HG02840 (cell line): ENCODE results near the gene LRRC74A.

ENCODE experiments used
- ATAC-seq: cut with Tn5 transposase; IDR thresholded peaks from one replicate; pipeline ENCODE4 v1.9.1; 2021; ENCODE audit warnings: mild to moderate bottlenecking, moderate library complexity, moderate number of reproducible peaks; ENCODE audit not compliant: unreplicated experiment, low FRiP score

LRRC74A gene

GRCh38 chr14:76918256-76918781 lies 92.1 kb downstream of the LRRC74A start:
- ATAC-seq: no peak

- ATAC-seq: no peak
These were observed 92.7 kb downstream of the LRRC74A start for GRCh38 chr14:76918782-76919394.
